ENCODE results near the gene VANGL1. TPM values are rescaled to one million over a fixed set of nuclear protein-coding genes. Genes with fewer than 3 reads are reported as not detected.

Gene VANGL1
- total and polyA plus RNA-seq, 2 of the 8 experiments (the other 6 are each of a cell fraction or from before 2014, with no cell fraction given), result 9.4 to 13.4 TPM

DNA sequence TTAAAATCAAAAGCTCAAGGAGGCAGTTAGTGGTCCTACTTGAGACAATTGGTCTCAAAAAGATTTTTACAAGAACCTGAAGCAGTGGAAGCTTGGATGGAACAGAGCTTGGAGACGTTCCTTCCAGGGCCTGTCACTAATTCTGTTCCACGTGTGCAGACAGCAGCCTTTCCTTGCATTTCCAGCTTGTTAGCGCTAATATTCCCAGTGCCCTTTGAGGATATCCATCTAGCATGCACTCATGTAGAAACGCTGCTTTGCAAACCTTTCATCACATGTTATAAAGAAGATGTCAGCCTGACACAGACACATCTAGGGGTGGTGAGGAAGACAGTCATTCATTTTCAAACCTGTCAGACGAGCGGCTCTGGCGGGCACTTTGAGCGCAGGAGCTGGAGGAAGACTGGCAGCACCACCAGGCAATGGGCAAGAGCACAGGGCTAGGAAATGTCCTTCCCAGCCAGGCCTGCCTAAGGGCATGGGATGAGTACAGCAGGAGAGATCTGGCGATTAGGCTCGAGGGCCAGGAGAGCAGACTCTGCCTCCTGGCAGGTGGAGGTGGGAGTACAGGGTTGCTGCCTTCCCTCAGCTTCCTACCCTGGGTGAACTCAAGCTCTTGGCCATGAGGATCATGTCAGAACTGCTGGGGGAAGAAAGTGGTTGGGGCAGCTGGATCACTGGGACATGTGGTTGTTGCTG lies 71.3 kb downstream of the VANGL1 start:
- ChIA-PET POLR2A (ENCODE audit: partially characterized antibody) (no interaction called here), CTCF (ENCODE audit: partially characterized antibody) (interaction anchor here (0.7 to 18.6 kb wide), 11 partner anchors 10 to 308 kb away, joined by 3 to 370 read pairs (median 4); partner anchors contain the start of gene CASQ2)
- Histone ChIP-seq H3K23me2 (ENCODE audit: low read depth, low read length) (no peaks in the 10 kb centered on the region), H2BK120ac (replicated peaks; ENCODE audit: low read depth, low read length) (no peak overlapping the region), H2BK15ac (ENCODE audit: low read length) (no peak overlapping the region), H3K23ac (ENCODE audit: insufficient read length) (no peak overlapping the region), H3K14ac (ENCODE audit: insufficient read length) (no peak overlapping the region), H3K4me1 (replicated peaks in 1 of 4; ENCODE audit: control insufficient read depth in 3 of 4, insufficient read depth in 4 of 4, low read length in 3 of 4) (peaks cover 0 to 4% (median 0%) of the 10 kb centered on the region in 4 experiments; a peak in 3 of 7 replicates), H3K9me3 (ENCODE audit: insufficient read depth in 2 of 2, low read depth in 1 of 2, low read length in 1 of 2) (no peaks in the 10 kb centered on the region), H3K4me2 (ENCODE audit: insufficient read depth in 1 of 2, low read depth in 2 of 2, low read length in 2 of 2) (no peak overlapping the region), H3K4me3 (ENCODE audit: extremely low read depth in 1 of 4, insufficient read depth in 2 of 4, low read depth in 3 of 4, low read length in 4 of 4) (no peak overlapping the region), H3K36me3 (ENCODE audit: control insufficient read depth in 2 of 4, insufficient read depth in 4 of 4, low read length in 3 of 4) (no peaks in the 10 kb centered on the region), H3K4ac (replicated peaks; ENCODE audit: insufficient read length, low read depth, low read length) (no peak overlapping the region), H3K56ac (replicated peaks; ENCODE audit: insufficient read length, low read depth, low read length) (no peak overlapping the region), H4K20me1 (replicated peaks in 1 of 2; ENCODE audit: control insufficient read depth in 1 of 2, insufficient read depth in 2 of 2, low read length in 2 of 2) (no peaks in the 10 kb centered on the region), H3K27ac (ENCODE audit: low read depth, low read length) (no peak overlapping the region), H2AK5ac (ENCODE audit: low read depth, low read length) (no peak overlapping the region), H2AFZ (ENCODE audit: low read length) (no peak overlapping the region; the same call in 1 of the 2 replicates), H2BK12ac (ENCODE audit: low read depth, low read length) (peak overlapping the region; percentile 55; the same call in 1 of the 2 replicates), H3K27me3 (replicated peaks in 1 of 4; ENCODE audit: control insufficient read depth in 3 of 4, extremely low read depth in 1 of 4, insufficient read depth in 3 of 4, low read length in 3 of 4) (no peaks in the 10 kb centered on the region), H2BK5ac (ENCODE audit: low read depth, low read length) (0 out of 2 replicates have a peak overlapping the region, but pooled peaks have one; percentile 13), H4K5ac (ENCODE audit: insufficient read length, low read depth, low read length) (no peak overlapping the region), H3K9ac (replicated peaks in 1 of 4; ENCODE audit: extremely low read depth in 1 of 4, low read depth in 3 of 4, low read length in 3 of 4) (no peak overlapping the region), H4K8ac (ENCODE audit: extremely low read depth, insufficient read depth, low read length) (no peak overlapping the region), H3K79me1 (ENCODE audit: low read depth, low read length) (no peaks in the 10 kb centered on the region), H4K91ac (replicated peaks; ENCODE audit: insufficient read length, low read length) (no peak overlapping the region), H2BK20ac (ENCODE audit: low read length) (no peak overlapping the region), H3K79me2 (ENCODE audit: control insufficient read depth in 1 of 2, insufficient read depth in 2 of 2, low read length in 2 of 2) (no peaks in the 10 kb centered on the region), H3K18ac (ENCODE audit: extremely low read depth, low read length) (no peak overlapping the region)
- no peak for FAIRE-seq
- WGBS, 2 experiments (ENCODE audit: extremely low coverage in 1 of 2, insufficient coverage in 1 of 2, insufficient read length in 1 of 2, insufficient replicate concordance in 2 of 2, low coverage in 1 of 2, low lambda C conversion rate in 2 of 2, missing lambda C conversion rate in 1 of 2), result 88% methylated on average over 10 of the region's 10 CpGs; no CpG with 5 or more reads in 1 of the 2 experiments
- DNase-seq (ENCODE audit: low read depth in 1 of 2, low spot score in 2 of 2), result no peak
- peak; percentile 29; the same call in 1 of the 2 replicates for TF ChIP-seq TBP (IDR thresholded peaks at IDR 0.05; ENCODE audit: low read depth, low read length)
- peak; percentile 23 to 28; a peak in 2 of 4 replicates for TF ChIP-seq RAD21 (IDR thresholded peaks at IDR 0.05 in 1 of 2, conservative IDR thresholded peaks at IDR 0.05 in 1 of 2; ENCODE audit: low read depth in 2 of 2, low read length in 2 of 2)
- TF ChIP-seq CBX5 (IDR thresholded peaks at IDR 0.05; ENCODE audit: low read depth, low read length), result no peak
- TF ChIP-seq POLR2A (IDR thresholded peaks at IDR 0.05; ENCODE audit: control extremely low read depth in 1 of 2, low read depth in 2 of 2, low read length in 2 of 2), result no peak
- TF ChIP-seq POU5F1 (IDR thresholded peaks at IDR 0.05; ENCODE audit: low read depth, low read length), result no peak

All from H1 (cell line).